Hepatocyte (in vitro differentiated cells): Measurements from ENCODE around the gene SPAG16.

Experiments used
- CTCF ChIP-seq: fragments of 200-600 bp; sonication (generic); IDR thresholded peaks from 2 replicates; pipeline ENCODE4 v1.5.1; 2016; ENCODE audit warnings: antibody characterized with exemption, mild to moderate bottlenecking; ENCODE audit not compliant: poor library complexity
- EZH2 ChIP-seq: fragments of 200-600 bp; sonication (generic); IDR thresholded peaks from 2 replicates; pipeline ENCODE4 v1.6.1; 2016; ENCODE audit warnings: antibody characterized with exemption, mild to moderate bottlenecking, borderline replicate concordance

DNA sequence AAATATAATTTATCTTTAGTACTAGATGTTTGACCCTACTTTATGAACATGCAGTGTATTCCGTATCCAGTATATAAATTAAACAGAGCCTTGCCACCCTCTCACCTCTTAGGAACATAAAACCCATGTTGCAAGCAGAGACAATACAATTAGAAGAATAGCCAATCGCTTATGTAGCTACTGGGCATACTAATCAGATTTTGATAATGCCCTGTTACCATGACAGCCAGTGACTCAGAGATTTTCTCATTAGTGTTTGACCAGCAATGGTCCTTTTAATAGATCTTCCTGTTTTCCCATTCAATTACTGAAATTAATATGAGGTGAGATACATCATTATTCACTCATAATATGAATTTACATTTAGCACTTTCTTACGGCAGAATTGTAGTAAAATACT lies 579.3 kb downstream of the SPAG16 start:
- TF ChIP-seq CTCF (no peak), EZH2 (no peak)
